HK-2 (cell line): ENCODE measurements around the gene SAMD5.
"Not testable (repeated sequence)": the region's sequence is repeated elsewhere in the genome, so short reads cannot be mapped to it uniquely, and the experiment has no call there.

Experiments used
- DNase-seq: peaks from one replicate; pipeline ENCODE4 v3.0.0-alpha.2; 2018; ENCODE audit not compliant: unreplicated experiment

The SAMD5 gene

DNA sequence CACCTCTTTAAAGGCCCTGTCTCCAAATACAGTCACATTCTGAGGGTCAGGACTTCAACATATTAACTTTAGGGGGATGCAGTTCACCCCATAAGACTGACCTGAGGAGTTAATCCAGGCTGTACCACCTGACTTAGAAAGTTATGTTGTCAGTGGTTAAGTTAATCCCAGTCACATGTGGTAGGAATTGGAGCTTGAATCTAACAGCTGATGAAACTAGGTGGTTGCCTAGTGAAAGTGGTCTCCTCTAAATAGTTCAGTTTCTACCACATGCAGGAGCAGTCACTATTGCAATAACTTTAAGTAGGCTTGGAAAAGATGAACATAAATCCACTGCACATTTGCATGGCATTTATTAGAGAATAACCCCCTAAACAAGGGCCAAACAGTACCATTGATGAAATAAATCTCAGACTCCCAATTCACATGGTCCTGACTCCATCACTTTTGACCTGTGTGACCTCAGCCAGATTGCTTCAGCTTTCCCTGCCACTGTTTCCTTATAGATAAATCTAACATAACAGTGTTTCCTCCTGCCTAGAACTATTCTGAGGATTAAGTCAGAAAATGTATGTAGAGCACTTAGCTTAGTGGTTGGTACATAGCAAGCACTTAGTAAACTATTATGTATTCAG, 20.1 kb downstream of the SAMD5 start:
- DNase-seq: no peak

DNA sequence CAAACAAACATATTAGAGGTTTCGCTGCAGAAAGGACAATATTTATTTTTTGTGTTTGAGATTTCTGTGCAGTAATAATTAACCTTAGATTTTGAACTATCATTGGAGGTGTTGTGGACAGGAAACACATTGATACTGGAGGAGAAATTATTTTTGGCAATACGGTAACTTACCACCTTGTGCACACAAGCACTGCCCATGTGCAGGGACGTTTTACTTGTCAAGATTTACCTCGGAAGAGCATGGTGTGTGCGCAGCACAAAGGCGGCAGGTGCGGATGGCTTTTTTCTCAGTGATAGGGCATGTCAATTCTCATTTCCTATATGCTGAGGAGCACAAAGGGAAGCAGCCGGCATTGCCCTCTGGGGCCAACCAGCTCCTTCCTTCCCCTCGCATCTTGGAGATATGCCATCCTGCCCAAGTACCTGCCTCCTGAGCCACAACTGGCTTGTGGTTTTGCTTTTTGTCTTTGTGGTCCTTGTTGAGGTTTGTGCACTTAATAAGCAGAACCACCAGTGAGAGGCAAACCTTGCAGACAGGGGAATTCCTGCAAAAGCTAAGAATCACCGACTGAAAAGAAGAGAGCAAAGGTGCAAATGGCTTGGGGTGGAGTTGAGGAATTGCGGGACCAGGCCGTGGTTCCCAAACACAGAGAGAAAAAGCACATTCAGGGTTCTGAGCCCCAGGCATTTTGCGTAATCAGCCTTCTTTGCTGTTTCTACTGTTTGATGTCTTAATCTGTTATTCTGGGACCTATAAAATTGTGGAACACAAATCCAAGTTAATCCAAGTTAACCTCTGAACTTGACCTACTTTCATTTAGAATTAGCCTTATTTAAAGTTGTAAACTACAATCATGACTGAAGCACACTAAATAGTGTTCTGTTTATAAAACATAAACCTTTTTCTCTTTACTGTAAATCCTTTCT, 21.9 kb downstream of the SAMD5 start:
- no peak for DNase-seq

DNA sequence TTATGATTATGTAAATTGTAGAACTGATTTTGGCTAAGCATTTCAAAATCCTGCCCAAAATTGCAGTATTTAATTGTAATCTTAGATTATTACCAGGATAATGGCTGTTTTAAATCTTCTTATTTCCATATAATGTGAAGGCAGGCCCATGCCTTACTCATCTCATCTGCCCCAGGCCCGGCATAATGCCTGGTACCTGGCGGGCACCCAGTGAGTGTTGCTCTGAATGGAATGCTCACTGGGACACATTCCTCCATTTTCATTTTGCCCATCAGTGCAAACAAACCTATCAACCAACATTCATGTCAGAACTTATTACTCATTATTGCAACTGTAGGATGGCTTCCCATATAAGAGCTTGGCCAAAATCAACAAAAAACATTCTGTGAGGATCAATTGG, 22.8 kb downstream of the SAMD5 start:
- no peak for DNase-seq

DNA sequence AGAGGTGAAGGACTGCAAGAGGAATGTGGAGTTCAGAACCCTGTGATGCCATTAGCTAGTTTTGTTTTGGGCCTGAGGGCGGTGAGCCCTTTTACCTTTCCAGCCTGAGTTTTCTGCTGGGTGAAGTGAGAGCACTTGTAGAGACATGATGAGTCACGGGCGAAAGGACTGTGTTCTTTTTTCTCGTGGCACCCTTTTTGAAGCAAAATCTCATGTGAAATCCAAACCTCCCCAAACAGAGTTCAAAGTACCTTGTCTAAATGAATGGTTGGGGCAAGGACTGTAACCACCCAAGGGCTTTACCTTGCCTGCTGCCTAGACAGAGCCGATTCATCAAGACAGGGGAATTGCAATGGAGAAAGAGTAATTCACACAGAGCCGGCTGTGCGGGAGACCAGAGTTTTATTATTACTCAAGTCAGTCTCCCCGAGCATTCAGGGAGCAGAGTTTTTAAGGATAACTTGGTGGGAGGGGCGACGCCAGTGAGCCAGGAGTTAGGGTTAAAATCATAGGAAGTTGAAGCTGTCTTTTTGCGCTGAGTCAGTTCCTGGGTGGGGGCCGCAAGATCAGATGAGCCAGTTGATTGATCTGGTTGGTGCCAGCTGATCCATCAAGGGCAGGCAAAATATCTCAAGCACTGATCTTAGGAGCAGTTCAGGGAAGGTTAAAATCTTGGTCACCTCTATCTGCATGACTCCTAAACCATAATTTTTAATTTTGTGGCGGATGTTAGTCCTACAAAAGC, 25.8 kb downstream of the SAMD5 start:
- DNase-seq: no peak

DNA sequence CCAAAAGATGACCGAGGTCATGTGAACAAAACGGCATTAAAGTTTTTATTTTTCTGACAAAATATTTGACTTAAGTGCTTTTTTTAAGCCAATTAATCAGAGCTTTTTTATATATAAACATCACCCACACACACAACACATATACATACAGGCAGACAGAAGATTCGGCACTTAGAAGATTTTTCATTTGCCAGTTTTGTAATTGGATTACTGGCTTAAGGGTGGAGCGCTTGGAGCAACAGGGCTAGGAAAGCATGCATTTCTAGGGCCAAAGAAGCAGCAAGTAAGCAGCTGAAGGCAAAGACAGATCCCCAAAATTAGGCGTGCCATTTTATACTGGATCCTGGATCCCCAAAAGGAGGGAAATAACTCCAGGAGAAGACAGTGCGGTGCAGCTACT, 30.3 kb downstream of the SAMD5 start:
- DNase-seq: no peak

DNA sequence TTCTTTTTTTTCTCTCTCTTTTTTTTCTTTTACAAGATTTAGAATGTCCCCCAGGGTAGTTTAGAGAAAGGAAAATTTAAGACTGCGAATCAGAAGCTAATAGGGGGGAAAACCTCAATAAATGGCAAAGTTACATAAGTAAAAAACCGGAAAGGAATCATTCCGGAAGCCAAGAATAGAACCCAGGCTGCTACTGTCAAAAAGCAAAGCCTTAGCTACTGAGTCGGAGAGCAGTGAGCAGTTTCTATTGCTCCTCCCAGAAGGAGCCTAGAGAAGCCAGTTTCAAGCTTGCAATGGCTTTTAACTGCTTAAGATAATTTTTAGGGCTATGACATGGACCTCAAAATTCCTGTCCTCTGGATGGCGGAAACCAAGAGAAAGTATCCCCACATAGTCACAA, 31.6 kb downstream of the SAMD5 start:
- no peak for DNase-seq

DNA sequence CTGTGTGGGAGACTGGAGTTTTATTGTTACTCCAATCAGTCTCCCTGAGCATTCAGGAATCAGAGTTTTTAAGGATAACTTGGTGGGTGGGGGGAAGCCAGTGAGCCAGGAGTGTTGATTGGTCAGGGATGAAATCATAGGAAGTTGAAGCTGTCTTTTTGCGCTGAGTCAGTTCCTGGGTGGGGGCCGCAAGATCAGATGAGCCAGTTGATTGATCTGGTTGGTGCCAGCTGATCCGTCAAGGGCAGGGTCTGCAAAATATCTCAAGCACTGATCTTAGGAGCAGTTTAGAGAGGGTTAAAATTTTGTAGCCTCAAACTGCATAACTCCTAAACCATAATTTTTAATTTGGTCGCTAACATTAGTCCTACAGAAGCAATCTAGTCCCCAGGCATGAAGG, 33.9 kb downstream of the SAMD5 start:
- not testable (repeated sequence) for DNase-seq

DNA sequence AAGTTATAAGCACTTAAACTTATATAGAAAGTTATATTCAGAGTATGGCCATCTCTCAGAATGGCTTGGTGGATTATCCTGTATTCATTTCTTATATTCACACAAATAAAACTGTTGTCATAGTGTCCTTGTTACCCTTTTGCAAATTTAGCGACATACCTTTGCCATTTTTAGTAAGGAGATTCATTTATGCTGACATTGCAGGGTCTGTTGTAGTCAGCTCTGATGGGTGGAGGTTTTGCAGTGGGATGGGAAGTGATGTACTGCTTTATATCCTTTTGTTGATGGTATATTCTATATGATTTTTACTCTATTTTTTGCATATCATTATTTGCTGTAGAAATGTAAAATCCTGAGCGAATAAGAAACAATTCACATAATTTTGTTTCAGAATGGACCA, 35.9 kb downstream of the SAMD5 start:
- DNase-seq: no peak

DNA sequence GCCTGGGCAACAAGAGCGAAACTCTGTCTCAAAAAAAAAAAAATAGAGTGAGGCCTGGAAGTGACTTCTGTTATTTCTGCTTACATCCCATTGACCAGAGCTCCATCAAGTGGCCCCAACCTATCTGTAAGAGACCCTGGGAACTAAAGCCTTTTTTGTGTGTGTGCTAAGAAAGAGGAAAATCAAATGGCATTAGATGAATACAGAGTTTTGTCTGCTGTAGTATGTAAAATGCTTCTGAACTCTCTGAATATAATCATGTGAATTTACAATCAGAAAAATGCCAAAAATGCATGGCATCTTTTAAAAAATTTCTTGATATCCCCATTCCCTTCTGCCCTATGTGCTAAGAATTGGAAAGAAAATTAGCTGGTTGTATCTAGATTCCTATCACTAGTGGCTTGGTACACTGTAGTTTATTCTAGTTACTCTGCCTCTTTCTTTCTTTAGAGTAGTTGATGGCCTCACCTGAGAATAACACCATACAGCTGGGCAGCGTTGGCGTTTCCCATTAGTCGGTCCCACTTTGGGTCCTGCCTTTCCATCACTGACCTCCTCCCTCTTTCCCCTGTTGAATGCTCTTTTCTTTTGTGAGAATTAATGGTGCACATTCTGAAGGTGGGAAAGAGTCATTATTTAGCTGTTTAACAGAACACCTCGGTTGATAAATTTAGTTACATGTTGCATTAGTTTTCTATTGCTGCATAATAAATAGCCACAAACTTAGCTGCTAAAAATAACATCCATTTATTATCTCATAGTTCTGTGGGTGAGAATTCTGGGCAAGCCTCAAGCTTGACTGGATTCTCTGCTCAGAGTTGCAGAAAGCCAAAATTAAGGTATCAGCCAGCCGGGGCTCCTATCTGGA, 38.2 kb downstream of the SAMD5 start:
- no peak for DNase-seq

DNA sequence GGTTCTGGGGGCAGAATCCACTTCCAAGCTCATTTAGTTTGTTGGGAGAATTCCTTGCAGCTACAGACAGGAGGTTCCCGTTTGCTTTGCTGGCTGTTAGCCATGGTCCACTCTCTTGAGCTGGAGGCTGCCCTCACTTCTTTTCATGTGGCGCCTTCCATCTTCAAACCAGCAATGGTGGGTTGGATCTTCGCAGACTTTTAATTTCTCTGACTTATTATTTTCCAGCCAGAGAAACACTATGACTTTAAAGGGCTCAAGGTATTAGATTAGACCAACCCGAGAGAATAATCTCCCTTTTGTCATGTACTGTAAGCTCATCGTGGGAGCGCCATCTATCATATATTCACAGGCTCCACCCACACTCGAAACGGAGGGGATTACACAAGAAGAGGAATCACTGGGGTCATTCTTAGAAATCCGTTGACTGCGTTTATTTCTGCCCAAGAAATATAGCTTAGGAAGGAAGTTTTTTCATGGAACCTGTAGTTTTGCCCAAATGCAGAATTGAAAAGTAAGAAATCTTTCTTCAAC, 38.9 kb downstream of the SAMD5 start:
- DNase-seq: no peak

DNA sequence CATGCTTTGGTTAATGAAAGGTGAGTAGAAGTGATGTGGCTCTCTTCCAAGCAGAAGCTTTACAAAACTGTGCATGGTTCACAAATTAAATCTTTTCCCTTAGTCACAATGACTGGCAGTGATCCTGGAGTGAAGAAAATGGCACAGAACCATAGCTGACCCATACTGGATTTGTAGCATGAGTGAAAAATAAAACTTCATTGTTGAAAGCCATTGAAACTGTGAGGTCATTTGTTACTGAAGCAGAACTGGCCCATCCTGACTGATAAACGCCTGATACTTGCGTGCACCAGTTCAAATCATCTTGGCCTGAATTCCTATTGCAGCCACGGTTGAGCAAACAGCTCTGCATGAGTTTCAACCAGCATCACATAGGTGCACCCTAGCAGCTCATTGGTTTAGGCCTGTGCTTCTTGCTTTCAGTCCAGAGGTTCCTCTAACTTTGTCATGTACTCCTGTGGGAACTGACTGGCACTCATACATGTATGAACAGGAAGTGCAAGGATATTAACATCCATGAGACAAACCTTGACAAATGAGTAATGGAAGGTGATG, 40.5 kb downstream of the SAMD5 start:
- DNase-seq: no peak

DNA sequence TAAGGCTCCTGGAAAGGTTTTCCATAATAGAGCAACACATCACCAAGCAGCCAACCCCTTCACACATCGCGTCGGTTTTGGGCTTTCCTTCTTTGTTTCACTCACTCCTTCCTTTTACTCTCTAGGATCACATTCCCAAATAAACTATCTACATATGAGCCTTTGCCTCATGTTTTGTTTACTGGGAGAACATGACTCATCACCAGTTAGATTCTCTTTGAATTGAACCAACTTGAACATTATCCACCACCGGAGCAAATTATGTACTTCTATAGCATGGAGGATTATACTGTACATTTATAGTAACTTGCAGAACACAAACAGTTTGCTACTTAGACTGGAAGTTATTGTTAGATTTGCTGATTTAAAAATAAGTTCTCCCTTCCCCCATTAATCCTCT, 41.0 kb downstream of the SAMD5 start:
- no peak for DNase-seq

DNA sequence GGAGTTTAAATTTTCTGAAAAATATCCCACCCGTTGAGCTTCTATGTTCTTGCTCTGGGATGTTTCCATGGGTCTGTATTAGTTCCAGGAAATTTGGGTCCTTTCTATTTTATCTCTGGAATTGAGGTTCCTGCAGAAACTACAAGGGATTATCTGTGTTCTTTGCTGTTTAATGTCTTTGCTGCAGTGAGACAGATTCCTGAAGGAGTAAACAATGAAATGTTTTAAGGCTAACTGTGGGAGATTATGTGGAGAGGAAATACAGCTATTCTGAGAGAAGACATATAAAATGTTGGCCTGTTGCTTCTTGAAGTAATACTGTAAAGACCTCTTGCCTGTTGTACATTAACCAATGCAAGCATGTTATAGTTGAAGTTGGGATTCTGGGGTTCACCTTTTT, 43.5 kb downstream of the SAMD5 start:
- no peak for DNase-seq

DNA sequence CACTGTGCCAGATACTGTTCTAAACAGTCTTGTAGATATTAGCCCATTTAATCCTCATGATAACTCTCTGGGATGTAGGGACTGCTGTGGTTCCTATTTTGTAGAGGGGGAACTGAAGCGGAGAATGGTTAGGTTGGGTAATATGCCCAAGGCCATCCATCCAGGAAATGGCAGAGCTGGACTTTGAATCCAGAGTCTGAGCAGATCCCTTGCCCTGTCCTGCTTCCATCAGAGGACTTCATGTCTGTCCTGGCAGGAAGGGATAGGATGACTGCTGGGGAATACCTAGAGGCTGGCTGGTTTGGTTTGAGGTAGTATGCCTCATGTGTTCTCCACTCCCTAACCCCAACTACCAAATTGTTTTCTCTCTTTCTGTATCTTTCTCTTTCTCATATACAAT, 44.6 kb downstream of the SAMD5 start:
- no peak for DNase-seq

DNA sequence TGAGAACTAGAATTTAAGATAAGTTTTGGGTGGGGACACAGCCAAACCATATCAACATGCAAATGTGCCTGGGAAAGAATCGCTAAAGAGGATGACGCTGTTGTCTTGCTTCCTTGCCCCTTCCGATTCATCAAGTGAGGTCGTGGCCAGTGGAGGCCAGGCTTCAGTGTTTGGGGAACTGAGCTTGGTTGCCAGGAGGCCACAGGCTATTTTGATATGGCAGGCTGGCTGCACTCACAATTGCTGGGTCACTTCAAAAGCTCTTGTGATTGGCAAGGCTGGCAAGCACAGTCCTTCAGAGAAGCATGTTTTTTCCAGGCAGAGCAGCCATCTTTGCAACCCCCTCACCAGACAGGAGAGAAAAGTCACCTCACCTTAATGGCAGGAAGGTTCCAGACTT, 45.8 kb downstream of the SAMD5 start:
- DNase-seq: no peak

DNA sequence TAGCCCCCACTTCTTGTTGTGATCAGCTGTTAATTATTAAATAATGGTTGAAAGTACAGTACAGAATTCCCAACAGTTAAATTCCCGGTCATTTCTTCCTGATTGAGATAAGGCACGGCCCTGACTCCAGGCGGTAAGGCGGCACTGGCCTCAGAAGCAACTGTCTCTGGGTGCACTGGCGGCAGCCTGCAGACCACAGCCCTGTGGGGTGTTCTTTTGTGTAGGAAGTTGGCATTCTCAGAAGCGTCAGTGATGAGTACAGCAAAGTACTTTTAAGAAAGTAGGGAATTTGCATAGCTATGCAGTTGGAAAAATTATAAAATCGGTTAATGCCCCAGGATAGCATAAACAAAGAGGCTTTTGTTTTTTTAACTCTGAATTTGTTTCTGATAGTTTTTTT, 50.5 kb downstream of the SAMD5 start:
- no peak for DNase-seq

DNA sequence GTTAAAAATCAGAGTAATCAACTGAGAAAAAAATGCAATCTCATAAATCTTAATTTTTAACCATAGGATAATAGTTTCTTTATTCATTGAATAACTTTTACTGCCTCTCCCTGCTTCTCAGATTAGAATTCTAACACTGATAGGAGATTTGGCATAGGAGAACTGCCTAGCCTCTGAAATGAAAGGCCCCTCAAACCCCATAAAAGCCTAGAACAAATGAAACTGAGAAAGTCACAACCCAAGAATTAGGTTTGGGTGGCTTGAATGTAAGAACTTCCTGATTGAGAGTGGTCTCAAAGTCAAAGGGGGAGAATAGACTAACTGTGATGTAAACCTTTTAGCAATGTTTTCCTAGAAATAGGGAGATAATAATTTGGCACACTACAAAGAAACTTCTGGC, 52.2 kb downstream of the SAMD5 start:
- DNase-seq: no peak

DNA sequence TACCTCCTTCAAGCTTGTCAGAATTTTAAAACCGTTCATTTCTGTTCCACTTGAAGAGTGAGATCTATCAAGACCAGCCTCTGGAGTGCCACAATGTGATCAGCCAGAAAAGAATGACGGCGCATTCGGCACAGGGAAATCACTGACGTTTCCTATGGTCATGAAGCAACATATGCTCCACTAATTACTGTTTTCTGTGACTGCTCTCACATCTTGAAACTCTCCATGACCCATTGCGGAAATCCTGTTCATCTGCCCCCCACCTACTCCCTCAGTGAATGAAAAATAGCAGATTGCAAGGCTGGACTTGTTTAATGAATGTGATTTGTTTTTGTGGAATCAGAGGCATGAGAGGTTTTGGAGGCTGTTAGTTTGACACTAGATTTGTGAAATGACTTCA, 53.2 kb downstream of the SAMD5 start:
- DNase-seq: no peak

DNA sequence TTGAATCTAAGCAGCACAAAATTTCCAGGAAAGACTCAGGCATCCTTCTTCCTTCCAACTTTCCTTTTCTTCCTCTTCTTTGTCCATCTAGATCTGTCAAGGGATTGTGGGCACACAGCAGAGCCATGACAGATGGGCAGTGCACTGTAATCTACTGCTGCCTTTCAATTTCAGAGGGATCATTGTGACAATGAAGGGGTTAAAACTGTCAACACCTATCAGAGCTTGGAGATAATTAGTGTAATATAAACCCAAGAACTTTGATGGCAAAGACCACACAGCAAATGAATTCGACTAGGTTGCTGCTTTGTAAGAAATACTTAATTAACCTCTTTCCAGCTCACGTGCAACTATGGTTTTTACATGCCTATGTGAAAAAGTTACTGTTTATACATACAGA, 55.0 kb downstream of the SAMD5 start:
- no peak for DNase-seq

DNA sequence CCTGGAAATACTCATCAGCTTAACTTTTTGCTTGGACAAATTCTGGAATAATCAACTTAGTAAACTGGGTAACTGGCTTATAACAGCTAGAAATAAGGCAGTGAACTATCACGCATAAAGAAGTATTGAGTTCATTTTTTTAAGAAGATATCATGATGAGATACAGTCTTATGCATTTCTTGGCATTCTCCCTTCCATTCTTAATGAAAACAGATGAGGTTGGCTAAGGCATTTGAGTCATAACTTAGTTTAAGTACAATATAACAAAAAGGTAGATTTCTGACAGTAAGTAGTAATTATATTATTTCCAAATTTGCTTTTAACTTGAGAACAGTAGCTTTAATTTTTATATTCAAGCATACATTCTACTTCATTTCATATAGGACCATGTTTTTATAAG, 56.1 kb downstream of the SAMD5 start:
- DNase-seq: no peak

DNA sequence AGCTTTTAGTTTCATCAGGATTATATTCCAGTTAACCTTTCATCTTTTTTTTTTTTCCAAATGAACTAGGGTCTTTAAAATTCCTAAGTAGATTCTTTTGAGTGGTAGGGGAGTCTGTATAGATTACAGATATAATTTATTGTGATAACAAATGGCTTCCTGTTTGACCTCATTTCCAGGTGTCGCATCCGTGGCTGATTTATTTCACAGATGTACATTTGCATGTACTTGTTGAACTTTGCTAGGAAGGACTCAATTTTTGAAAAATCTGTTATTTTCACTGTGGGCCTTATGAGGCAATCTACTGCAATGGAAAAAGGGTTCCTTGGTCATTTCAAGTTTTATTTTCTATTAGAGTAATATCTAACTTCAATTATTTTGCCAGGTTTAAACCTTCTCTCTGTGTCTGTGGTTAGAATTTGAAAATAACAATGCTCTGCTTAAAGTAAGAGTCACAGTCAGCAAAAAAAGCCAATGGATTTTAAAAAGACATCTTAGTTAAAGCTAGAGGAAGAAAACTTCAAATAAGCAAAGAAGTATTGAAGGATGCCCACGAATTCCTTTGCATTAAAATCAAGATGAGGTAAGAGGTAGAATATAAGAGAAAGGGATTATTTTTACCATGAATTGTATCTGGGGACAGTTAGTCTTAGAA, 57.9 kb downstream of the SAMD5 start:
- no peak for DNase-seq
